Measurements from ENCODE around the gene SREBF2. TPM values are rescaled to one million over a fixed set of nuclear protein-coding genes. Genes with fewer than 3 reads are reported as not detected.

Gene SREBF2
- total RNA-seq, 1 experiment from 2014 or later = 40.0 TPM

DNA sequence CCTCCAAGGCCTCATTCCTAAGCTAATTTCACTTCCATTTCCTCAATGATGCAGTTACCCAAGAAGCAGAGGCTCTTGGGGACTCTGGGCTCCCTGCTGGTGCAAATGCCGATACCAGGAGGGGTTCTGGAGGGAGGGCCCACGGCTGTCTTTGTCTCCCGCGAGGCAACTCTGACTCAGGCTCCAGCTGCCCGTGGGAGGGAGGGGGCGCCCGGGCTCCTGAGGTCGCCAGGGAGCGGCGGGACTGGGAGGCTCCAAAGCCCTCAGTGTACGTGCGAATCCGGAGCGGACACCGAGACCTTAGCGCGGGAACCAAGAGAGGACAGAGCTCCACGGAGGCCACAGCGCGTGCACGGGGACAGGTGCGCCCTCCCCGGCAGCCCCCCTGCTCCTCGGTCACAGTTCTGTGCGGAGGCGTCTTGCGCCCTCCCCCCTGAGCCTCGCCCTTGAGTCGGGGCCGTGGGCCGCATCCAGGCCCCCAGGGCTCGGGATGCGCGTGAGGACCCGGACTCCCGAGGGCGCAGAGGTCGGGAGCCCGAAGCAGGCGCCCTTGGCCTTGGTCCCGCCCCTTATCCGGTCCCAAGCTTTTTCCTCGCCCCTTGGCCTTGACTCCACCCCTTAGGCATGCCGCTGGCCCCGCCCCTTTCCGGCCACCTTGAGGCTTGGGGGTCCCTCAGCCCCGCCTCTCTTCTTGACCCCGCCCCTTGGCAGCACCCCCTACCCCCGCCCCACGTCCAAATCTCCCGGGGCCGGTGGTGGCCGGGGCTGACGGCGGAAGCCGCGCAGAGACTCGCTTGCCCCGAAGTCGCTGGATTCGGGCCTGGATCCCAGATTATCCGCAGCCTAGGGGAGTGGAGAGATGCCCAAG is 86.7 kb downstream of the SREBF2 start:
- Histone ChIP-seq H3K9me2 (replicated peaks; ENCODE audit: low read length) (no peaks in the 10 kb centered on the region), H3K27ac (ENCODE audit: low read length) (no peak overlapping the region), H4K20me1 (ENCODE audit: low read length) (no peaks in the 10 kb centered on the region), H3K27me3 (ENCODE audit: low read length) (no peaks in the 10 kb centered on the region), H3K36me3 (ENCODE audit: low read depth, low read length) (no peaks in the 10 kb centered on the region), H3F3A (ENCODE audit: low read length, unreplicated experiment) (no peaks in the 10 kb centered on the region), H3K4me3 (ENCODE audit: low read length) (no peak overlapping the region), H3K9me3 (ENCODE audit: low read length) (no peaks in the 10 kb centered on the region), H3K4me1 (ENCODE audit: insufficient read depth, low read length) (peaks cover 6% of the 10 kb centered on the region), H3K79me2 (ENCODE audit: low read length) (no peaks in the 10 kb centered on the region), H2AFZ (ENCODE audit: low read length) (no peak overlapping the region), H3K9ac (ENCODE audit: low read length) (no peak overlapping the region), H3K4me2 (ENCODE audit: low read length) (no peak overlapping the region)
- POLR2A ChIA-PET (ENCODE audit: unreplicated experiment) = no interaction called here
- CTCF ChIA-PET = no interaction called here
- ATAC-seq (no peak), DNase-seq (no peak)
- intact Hi-C loops (cut with micrococcal nuclease) = no loop called here
- no peak for TF ChIP-seq EZH2 (IDR thresholded peaks at IDR 0.05; ENCODE audit: low read length, unreplicated experiment)
- TF ChIP-seq EZH2phosphoT487 (IDR thresholded peaks at IDR 0.05; ENCODE audit: borderline replicate concordance, low read length) = no peak
- TF ChIP-seq, protein P1, sequence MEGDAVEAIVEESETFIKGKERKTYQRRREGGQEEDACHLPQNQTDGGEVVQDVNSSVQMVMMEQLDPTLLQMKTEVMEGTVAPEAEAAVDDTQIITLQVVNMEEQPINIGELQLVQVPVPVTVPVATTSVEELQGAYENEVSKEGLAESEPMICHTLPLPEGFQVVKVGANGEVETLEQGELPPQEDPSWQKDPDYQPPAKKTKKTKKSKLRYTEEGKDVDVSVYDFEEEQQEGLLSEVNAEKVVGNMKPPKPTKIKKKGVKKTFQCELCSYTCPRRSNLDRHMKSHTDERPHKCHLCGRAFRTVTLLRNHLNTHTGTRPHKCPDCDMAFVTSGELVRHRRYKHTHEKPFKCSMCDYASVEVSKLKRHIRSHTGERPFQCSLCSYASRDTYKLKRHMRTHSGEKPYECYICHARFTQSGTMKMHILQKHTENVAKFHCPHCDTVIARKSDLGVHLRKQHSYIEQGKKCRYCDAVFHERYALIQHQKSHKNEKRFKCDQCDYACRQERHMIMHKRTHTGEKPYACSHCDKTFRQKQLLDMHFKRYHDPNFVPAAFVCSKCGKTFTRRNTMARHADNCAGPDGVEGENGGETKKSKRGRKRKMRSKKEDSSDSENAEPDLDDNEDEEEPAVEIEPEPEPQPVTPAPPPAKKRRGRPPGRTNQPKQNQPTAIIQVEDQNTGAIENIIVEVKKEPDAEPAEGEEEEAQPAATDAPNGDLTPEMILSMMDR (conservative IDR thresholded peaks at IDR 0.05; ENCODE audit: low read depth, low read length) = no peak
- BruUV-seq (replicated peaks) = no TSS peak

DNA sequence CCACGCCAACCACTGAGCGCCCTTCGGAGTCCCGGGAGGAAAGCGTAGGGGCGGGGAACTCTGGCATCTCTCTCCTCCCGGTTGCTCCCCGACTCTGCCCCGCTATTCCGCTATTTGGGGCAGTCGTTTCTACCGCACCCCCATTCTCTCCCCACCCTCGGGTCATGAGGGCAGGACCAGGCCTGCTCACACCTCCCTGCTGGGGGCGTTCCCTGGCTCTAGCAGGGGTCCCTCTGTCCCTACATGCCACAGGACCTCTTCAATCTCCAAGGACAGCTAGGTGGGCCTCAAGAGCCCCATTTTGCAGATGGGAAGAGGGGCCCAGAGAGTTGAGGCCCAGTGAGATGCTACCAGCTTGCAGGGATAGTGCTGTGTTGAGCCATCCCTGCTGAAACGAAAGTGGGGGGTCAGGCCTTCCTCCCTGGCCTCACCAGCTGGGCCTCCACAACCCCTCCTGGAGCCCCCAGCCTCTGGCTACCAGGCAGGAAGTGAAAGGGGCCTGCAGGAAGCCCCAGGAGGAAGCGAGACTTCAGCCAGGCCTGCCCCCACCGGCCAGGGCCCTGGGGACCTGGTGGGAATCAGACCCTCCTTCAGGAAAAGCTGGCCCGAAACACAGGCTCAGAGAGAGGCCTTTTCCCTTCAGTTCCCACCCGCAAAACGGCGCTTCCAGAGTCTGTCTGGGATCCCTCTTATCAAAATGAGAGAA is 87.5 kb downstream of the SREBF2 start:
- Histone ChIP-seq H3K79me2 (ENCODE audit: low read length) (no peaks in the 10 kb centered on the region), H3K4me1 (ENCODE audit: insufficient read depth, low read length) (peaks cover 6% of the 10 kb centered on the region), H3K9ac (ENCODE audit: low read length) (no peak overlapping the region), H4K20me1 (ENCODE audit: low read length) (no peaks in the 10 kb centered on the region), H3K36me3 (ENCODE audit: low read depth, low read length) (no peaks in the 10 kb centered on the region), H3K4me2 (ENCODE audit: low read length) (no peak overlapping the region), H3K9me2 (replicated peaks; ENCODE audit: low read length) (no peaks in the 10 kb centered on the region), H3K4me3 (ENCODE audit: low read length) (no peak overlapping the region), H3K27ac (ENCODE audit: low read length) (no peak overlapping the region), H3F3A (ENCODE audit: low read length, unreplicated experiment) (no peaks in the 10 kb centered on the region), H2AFZ (ENCODE audit: low read length) (no peak overlapping the region), H3K9me3 (ENCODE audit: low read length) (no peaks in the 10 kb centered on the region), H3K27me3 (ENCODE audit: low read length) (no peaks in the 10 kb centered on the region)
- ATAC-seq (no peak), DNase-seq (no peak)
- BruUV-seq (replicated peaks) = no TSS peak
- POLR2A ChIA-PET (ENCODE audit: unreplicated experiment) = no interaction called here
- intact Hi-C loops (cut with micrococcal nuclease) = no loop called here
- CTCF ChIA-PET = no interaction called here
- TF ChIP-seq EZH2 (IDR thresholded peaks at IDR 0.05; ENCODE audit: low read length, unreplicated experiment) (no peak), EZH2phosphoT487 (IDR thresholded peaks at IDR 0.05; ENCODE audit: borderline replicate concordance, low read length) (no peak)
- TF ChIP-seq, protein P1 (conservative IDR thresholded peaks at IDR 0.05; ENCODE audit: low read depth, low read length) = no peak

DNA sequence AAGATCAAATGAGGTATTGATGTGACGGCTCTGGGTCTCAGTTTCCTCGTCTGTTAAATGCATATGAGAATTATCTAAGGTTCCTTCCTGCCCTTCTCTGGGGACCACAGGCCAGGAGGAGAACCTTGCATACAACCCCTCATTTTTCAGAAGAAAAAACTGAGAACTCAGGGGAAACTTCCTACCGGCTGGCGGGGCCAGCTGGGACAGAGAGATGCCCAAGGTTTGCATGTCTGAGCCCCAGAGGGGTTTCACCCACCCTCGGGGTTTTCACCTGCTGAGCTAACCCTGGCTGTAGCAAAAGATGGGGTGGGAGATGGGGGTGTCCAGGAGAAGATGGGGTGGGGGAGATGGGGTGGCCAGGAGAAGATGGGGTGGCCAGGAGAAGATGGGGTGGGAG is 89.4 kb downstream of the SREBF2 start:
- TF ChIP-seq EZH2 (IDR thresholded peaks at IDR 0.05; ENCODE audit: low read length, unreplicated experiment) = no peak
- TF ChIP-seq EZH2phosphoT487 (IDR thresholded peaks at IDR 0.05; ENCODE audit: borderline replicate concordance, low read length) = no peak
- TF ChIP-seq, protein P1 (conservative IDR thresholded peaks at IDR 0.05; ENCODE audit: low read depth, low read length) = no peak
- H3K9ac ChIP-seq (ENCODE audit: low read length) = no peak overlapping the region
- ChIA-PET POLR2A (ENCODE audit: unreplicated experiment) (no interaction called here), CTCF (no interaction called here)
- no peak overlapping the region for H3K4me3 ChIP-seq (ENCODE audit: low read length)
- DNase-seq (no peak), ATAC-seq (no peak)
- no peaks in the 10 kb centered on the region for H3K36me3 ChIP-seq (ENCODE audit: low read depth, low read length)
- H3K9me2 ChIP-seq (replicated peaks; ENCODE audit: low read length) = no peaks in the 10 kb centered on the region
- H4K20me1 ChIP-seq (ENCODE audit: low read length) = no peaks in the 10 kb centered on the region
- H3K79me2 ChIP-seq (ENCODE audit: low read length) = no peaks in the 10 kb centered on the region
- intact Hi-C loops (cut with micrococcal nuclease) = no loop called here
- no peak overlapping the region for H3K4me2 ChIP-seq (ENCODE audit: low read length)
- H3K27ac ChIP-seq (ENCODE audit: low read length) = no peak overlapping the region
- no peaks in the 10 kb centered on the region for H3K9me3 ChIP-seq (ENCODE audit: low read length)
- H3K4me1 ChIP-seq (ENCODE audit: insufficient read depth, low read length) = peaks cover 6% of the 10 kb centered on the region
- no peaks in the 10 kb centered on the region for H3K27me3 ChIP-seq (ENCODE audit: low read length)
- BruUV-seq (replicated peaks) = no TSS peak
- no peaks in the 10 kb centered on the region for H3F3A ChIP-seq (ENCODE audit: low read length, unreplicated experiment)
- H2AFZ ChIP-seq (ENCODE audit: low read length) = no peak overlapping the region

Data from PC-3 (cell line).